Measurements from ENCODE around the gene GNAQ.

- TF ChIP-seq CTCF (conservative IDR thresholded peaks at IDR 0.05; ENCODE audit: low read depth, low read length) (no peak), RFX5 (IDR thresholded peaks at IDR 0.05; ENCODE audit: low read depth, low read length) (no peak), POLR2A (IDR thresholded peaks at IDR 0.05; ENCODE audit: low read depth, low read length) (no peak), MXI1 (IDR thresholded peaks at IDR 0.05; ENCODE audit: borderline replicate concordance, low read depth, low read length) (peak; percentile 36; the same call in 1 of the 2 replicates), FOS (IDR thresholded peaks at IDR 0.05; ENCODE audit: low read depth, low read length) (0 out of 2 replicates have a peak, but pooled peaks have one; percentile 19)
Measured at GRCh38 chr9:77820293-77820954, 211.2 kb downstream of the GNAQ start.

Measured in IMR-90 (cell line).